Measurements from ENCODE around the gene LONP2. TPM values are rescaled to one million over a fixed set of nuclear protein-coding genes. Genes with fewer than 3 reads are reported as not detected.

The LONP2 gene
- polyA plus RNA-seq, 1 experiment: 34.1 TPM

- Histone ChIP-seq H3K27me3 (ENCODE audit: control insufficient read depth, insufficient read depth, low read length) (no peaks in the 10 kb centered on the region), H3K36me3 (ENCODE audit: control insufficient read depth, insufficient read depth, low read length) (0 out of 2 replicates have a peak, but pooled peaks cover 1% of the 10 kb centered on the region), H3K4me3 (ENCODE audit: low read depth, low read length) (no peak overlapping the region)
- ChIA-PET POLR2A (no interaction called here), CTCF (interaction anchor here (1.2 kb wide), 1 partner anchor 1176 kb away, joined by 3 read pairs; no protein-coding TSS in a partner anchor)
- no peak for TF ChIP-seq CTCF (IDR thresholded peaks at IDR 0.05; ENCODE audit: insufficient read depth, low read depth, low read length)
- no peak for DNase-seq (ENCODE audit: low read depth)
Measured at GRCh38 chr16:48317026-48317425, 72.9 kb downstream of the LONP2 start.

GRCh38 chr16:48317614-48318315 lies 73.7 kb downstream of the LONP2 start:
- CTCF ChIA-PET: interaction anchor here (1.2 kb wide), 1 partner anchor 1176 kb away, joined by 3 read pairs; no protein-coding TSS in a partner anchor
- Histone ChIP-seq H3K36me3 (ENCODE audit: control insufficient read depth, insufficient read depth, low read length) (0 out of 2 replicates have a peak, but pooled peaks cover 1% of the 10 kb centered on the region), H3K27me3 (ENCODE audit: control insufficient read depth, insufficient read depth, low read length) (no peaks in the 10 kb centered on the region), H3K4me3 (ENCODE audit: low read depth, low read length) (no peak overlapping the region)
- no peak for DNase-seq (ENCODE audit: low read depth)
- POLR2A ChIA-PET: no interaction called here
- no peak for TF ChIP-seq CTCF (IDR thresholded peaks at IDR 0.05; ENCODE audit: insufficient read depth, low read depth, low read length)

- no peak for TF ChIP-seq CTCF (IDR thresholded peaks at IDR 0.05; ENCODE audit: insufficient read depth, low read depth, low read length)
- ChIA-PET POLR2A (interaction anchor here (0.6 kb wide), 1 partner anchor 693 kb away, joined by 3 read pairs; no protein-coding TSS in a partner anchor), CTCF (no interaction called here)
Measured at GRCh38 chr16:48318630-48319029, 74.5 kb downstream of the LONP2 start.

DNA sequence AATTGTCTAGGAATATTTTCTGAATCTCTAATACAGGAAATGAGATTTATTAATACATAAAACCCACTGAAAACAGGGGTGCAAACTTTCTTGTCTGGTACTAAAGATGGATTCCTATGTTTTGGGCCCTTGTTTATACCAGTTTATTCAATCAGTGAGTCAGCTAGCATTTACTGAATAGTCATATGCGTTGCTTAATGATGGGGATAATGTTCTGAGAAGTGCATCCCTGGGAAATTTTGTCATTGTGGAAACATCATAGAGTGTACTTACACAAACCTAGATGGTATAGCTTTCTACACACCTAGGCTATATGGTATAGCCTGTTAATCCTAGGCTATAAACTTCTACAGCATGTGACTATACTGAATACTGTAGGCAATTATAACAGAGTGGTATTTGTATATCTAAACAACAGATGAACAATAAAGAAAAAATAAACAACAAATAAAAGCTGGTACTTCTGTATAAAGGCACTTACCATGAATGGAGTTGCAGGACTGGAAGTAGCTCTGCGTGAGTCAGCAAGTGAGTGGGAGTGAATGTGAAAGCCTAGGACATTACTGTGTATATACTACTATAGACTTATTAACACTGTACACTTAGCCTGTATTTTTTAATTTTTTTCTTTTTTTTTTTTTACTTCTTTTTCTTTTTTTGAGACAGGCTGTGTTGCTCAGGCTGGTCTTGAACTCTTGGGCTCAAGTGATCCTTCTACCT lies 77.4 kb downstream of the LONP2 start:
- ChIA-PET CTCF (interaction anchor here (0.8 to 2.0 kb wide), 3 partner anchors 9 to 302 kb away, joined by 3 to 5 read pairs (median 4); no protein-coding TSS in a partner anchor), POLR2A (no interaction called here)
- Histone ChIP-seq H3K27me3 (ENCODE audit: control insufficient read depth, insufficient read depth, low read length) (no peaks in the 10 kb centered on the region), H3K36me3 (ENCODE audit: control insufficient read depth, insufficient read depth, low read length) (peaks cover 2% of the 10 kb centered on the region; the same call in 1 of the 2 replicates), H3K4me3 (ENCODE audit: low read depth, low read length) (no peak overlapping the region)
- TF ChIP-seq CTCF (IDR thresholded peaks at IDR 0.05; ENCODE audit: insufficient read depth, low read depth, low read length): no peak
- DNase-seq (ENCODE audit: low read depth): no peak

More at GRCh38 chr16:48318630-48319029, 74.5 kb downstream of the LONP2 start:
- Histone ChIP-seq H3K4me3 (ENCODE audit: low read depth, low read length) (no peak overlapping the region), H3K27me3 (ENCODE audit: control insufficient read depth, insufficient read depth, low read length) (no peaks in the 10 kb centered on the region), H3K36me3 (ENCODE audit: control insufficient read depth, insufficient read depth, low read length) (0 out of 2 replicates have a peak, but pooled peaks cover 1% of the 10 kb centered on the region)
- no peak for DNase-seq (ENCODE audit: low read depth)
